8988T (cell line): ENCODE results near the gene ALG9.
"Not testable (repeated sequence)": the region's sequence is repeated elsewhere in the genome, so short reads cannot be mapped to it uniquely, and the experiment has no call there.

Experiments
- DNase-seq: peaks from one replicate; pipeline ENCODE4 v3.0.0; 2011

Gene ALG9, protein sequence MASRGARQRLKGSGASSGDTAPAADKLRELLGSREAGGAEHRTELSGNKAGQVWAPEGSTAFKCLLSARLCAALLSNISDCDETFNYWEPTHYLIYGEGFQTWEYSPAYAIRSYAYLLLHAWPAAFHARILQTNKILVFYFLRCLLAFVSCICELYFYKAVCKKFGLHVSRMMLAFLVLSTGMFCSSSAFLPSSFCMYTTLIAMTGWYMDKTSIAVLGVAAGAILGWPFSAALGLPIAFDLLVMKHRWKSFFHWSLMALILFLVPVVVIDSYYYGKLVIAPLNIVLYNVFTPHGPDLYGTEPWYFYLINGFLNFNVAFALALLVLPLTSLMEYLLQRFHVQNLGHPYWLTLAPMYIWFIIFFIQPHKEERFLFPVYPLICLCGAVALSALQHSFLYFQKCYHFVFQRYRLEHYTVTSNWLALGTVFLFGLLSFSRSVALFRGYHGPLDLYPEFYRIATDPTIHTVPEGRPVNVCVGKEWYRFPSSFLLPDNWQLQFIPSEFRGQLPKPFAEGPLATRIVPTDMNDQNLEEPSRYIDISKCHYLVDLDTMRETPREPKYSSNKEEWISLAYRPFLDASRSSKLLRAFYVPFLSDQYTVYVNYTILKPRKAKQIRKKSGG

DNA sequence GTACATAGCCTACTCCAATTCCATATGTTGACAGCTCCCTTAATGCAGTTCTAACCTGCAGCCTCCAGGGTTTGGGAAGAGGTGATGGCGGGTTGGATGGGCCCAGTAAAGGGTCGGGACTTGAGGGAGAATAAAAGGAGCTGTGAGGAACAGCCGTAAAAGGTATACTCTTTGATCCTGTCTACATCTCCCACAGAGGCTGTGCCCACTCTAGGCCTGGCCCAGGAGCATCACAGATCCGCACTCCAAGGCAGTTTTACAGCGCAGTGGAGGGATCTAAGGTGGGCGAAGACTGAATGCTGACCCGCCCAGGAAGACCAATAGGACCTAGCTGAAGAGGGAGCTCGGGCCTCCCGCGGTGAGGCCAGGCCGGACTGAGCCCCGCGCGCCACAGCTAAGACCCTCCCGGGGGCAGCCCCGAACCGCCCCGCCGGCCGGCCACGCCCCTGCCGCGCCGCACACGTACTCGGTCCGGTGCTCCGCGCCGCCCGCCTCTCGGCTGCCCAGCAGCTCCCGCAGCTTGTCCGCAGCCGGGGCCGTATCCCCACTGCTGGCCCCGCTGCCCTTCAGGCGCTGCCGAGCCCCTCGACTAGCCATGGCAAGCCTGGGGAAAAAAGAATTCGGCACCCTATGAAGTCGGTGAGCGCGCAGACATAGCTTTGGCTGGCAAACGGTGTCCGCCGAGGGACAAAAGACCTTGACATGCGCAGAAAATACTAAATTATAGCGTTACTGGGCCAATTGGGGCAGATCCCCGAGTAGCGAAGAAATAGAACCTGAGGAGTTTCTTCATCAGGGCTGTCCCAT, at the start of gene ALG9:
TSS of gene ALG9 (minus strand) at position 696 of the 807 bp plus-strand sequence. CDS start at position 597, 99 bp downstream.
- DNase-seq, result peak; percentile 69

DNA sequence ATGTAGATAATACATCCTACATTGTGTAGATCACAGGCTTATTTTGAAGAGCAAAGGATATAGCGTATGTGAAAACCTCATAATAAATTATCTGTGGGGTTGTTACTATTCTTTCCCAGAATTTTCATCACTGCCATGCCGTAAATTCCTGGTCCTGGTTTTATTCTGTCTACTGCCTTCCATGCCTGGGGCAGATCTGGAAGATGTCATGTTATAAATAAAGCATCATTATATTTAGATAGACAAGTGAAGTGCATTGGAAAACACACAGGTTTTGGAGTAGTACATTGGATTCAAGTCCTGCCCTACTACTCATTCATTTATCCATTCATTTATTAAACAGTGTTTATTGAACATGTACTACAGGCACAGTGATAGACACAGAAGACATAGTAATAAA, 49.5 kb upstream of the ALG9 start:
- no peak for DNase-seq

DNA sequence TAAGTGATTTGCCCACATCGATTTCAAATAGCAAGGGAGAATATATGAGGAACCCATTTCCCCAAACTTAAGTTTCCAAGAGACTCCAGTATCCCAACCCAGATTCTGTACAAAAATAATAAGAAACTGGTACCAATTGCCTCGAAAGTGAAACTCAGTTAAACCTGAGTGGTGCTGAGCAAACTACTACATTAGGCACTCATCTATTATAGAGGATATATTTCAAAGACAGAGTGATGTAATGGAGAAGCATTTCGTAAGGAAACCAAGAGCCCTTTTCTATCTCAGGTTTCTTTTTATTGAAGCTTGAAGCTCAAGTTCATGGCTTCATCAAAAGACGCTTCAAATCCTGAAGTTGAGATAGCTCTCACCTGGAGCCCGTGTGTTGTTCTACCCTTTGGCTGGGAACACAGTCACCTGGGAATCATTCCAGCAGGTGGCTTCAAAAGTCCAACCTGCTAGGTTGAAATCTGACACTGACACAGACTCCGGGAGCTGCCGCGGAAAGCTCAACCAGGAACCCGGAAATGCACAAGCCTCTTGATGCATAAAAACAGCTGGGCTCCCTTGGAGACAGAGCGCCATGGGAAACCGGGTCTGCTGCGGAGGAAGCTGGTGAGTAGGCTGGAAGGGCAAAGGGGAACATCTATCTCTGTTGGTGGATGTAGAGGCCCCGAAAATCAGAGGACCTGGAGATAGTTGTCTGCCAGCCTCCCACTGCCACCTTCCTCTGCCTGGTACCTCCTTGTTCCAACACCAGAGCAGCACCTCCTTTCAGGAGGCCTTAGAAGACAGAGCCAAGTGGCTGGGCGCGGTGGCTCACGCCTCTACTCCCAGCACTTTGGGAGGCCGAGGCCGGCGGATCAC, 47.2 kb upstream of the ALG9 start, which contains the start of gene C11orf52:
TSS of gene C11orf52 (plus strand) at position 524 of the 867 bp plus-strand sequence. CDS start at position 584, 60 bp downstream.
- DNase-seq, result no peak

DNA sequence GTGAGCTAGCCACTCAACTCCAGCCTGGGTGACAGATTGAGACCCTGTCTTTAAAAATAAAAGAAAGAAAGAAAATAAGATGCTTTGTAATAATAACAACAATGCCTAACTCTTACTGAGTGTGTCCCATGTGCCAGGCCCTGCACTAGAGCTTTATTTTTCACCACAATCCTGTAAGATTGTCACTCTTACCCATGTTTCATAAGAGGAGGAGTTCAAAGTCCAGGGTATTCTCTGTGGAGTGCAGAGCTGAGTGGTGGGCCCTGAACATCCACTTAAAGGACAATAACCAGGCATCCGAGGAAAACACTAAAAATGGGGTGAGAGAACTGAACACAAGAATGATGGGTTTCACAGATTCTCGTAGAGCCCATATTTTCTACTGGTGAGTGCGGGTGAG, 46.4 kb upstream of the ALG9 start:
- DNase-seq, result no peak

DNA sequence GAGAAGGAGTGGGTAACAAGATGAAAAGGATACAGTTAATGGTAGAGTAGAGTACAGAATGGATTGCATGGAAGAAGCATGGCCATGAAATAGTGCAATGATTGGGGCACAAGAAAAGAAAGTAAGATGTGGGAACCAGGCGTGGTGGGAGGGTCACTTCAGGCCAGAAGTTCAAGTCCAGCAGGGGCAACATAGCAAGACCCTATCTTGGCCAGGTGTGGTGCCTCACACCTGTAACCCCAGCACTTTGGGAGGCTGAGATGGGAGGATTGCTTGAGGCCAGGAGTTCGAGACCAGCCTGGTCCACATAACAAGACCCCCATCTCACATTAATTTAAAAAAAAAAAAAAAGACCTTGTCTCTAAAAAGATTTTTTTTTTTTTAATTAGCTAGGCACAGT, 45.9 kb upstream of the ALG9 start:
- no peak for DNase-seq

DNA sequence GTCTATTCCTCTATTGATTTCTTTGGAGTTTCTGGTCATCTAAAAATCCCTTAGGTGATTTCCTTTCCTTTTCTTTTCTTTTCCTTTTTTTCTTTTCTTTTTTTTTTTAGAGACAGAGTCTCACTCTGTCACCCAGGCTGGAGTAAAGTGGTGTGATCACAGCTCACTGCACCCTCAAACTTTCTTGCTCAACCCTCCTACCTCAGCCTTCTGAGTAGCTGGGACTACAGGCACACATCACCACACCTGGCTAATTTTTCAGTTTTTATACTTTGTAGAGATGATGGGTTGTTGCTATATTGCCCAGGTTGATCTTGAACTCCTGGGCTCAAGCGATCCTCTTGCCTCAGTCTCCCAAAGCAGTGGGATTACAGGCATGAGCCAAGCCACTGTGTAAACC, 45.4 kb upstream of the ALG9 start:
- DNase-seq, result no peak

DNA sequence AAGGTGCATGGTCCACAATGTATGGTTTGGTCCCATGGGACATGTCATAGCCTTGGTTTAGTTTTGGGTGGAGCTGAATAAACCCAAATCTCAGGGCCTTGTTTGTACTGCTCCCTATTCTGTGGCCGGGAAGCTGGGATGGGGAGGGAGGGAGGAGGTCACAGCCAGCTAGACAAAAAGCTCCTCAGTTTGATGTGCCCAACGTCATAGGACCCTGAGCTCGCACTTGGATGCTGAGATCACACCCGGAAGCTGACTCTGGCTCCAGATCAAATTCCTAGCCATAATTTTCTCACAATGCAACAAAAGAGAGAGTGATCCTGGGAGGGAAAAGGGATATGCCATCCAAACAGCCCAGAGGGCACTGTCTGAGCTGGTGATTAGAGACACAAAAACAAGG, 42.6 kb upstream of the ALG9 start:
- no peak for DNase-seq

DNA sequence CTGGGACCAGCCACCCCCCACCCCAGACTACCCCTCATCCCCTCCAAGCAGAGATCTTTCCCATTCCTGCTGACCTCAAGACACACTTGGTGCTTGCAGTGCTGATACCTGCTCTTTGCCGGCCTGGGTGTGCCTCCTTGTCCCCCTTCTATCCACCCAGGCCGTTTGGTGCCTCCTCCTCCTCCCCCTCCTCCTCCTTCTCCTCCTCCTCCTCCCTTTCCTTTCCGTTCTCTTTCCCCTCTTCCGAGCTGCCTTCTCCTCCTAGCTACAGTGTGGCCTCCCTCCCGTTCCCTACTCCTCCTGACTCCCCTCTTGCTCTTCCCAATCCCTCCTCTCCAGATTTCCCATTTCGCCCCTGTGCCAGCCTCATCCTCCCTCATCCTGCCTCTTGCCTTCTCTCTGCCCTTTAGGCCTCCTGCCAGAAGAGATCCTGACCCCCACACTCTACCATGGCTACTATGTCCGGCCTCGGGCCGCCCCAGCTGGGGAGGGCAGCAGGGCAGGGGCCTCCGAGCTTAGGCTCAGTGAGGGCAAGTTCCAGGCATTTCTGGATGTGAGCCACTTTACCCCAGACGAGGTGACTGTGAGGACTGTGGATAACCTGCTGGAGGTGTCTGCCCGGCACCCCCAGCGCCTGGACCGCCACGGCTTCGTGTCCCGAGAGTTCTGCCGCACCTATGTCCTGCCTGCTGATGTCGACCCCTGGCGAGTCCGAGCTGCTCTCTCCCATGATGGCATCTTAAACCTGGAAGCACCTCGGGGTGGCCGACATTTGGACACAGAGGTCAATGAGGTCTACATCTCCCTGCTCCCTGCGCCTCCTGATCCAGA, 41.9 kb upstream of the ALG9 start:
- DNase-seq, result no peak

DNA sequence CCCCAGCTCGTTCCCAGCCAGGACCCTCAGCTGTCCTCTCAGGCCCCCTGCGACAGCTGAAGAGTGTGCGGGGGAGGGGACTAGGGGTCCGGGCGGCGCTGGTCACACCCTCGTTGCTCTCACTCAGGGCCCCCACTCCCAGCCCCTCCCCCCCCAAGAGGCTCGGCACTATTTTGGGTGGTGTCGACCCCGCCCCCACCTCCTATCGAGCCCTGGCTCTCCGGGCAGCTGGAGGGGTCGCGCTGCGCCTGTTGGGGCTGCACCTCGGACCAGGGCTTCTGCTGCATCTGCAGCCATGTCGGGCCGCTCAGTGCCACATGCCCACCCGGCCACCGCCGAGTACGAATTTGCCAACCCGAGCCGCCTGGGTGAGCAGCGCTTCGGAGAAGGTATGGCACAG, 41.2 kb upstream of the ALG9 start, which contains the start of gene HSPB2:
TSS of gene HSPB2 (plus strand) at position 200 of the 400 bp plus-strand sequence. CDS start at position 296, 96 bp downstream.
- no peak for DNase-seq

DNA sequence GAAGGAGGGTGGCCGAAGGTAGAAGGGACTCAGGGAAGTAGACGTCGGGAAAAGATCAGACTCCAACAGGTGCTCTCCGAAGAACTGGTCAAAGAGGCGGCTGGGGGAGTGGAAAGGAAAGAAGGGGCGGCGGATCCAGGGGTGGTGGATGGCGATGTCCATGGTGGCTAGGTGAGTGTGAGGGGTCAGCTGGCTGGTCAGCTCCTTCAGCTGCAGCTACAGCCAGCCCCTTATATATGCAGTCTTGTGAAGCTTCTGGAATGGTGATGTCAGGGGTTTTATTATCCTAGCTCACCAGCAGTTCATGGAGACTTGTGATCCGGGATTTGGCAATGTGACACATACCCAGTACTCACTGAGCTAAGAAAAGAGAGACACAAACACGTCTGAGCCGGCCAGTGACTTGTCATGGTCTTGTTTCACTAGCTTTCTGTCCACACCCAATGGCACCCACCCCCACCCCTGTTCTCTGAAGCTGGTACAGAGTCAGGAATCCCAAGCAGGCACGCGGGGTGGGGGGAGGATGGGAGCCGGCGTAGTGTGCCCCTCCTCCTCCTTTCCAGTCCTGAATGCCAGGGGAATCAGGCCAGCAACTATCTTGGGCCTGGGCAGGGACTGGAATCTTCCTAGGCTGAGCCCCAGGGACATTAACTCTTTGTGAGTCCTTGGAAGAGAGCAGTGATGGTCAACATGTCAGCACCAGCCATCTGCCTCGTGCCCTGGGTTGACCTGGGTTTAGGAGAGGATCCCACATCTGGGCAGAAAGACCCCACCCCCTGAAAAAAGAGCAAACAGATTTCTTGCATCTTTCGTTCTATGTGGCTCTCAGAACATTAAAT, 40.4 kb upstream of the ALG9 start, which contains the start of gene CRYAB:
TSS of gene CRYAB (minus strand) at position 208 of the 839 bp plus-strand sequence. CDS start at position 162, 46 bp downstream.
- DNase-seq, result no peak

DNA sequence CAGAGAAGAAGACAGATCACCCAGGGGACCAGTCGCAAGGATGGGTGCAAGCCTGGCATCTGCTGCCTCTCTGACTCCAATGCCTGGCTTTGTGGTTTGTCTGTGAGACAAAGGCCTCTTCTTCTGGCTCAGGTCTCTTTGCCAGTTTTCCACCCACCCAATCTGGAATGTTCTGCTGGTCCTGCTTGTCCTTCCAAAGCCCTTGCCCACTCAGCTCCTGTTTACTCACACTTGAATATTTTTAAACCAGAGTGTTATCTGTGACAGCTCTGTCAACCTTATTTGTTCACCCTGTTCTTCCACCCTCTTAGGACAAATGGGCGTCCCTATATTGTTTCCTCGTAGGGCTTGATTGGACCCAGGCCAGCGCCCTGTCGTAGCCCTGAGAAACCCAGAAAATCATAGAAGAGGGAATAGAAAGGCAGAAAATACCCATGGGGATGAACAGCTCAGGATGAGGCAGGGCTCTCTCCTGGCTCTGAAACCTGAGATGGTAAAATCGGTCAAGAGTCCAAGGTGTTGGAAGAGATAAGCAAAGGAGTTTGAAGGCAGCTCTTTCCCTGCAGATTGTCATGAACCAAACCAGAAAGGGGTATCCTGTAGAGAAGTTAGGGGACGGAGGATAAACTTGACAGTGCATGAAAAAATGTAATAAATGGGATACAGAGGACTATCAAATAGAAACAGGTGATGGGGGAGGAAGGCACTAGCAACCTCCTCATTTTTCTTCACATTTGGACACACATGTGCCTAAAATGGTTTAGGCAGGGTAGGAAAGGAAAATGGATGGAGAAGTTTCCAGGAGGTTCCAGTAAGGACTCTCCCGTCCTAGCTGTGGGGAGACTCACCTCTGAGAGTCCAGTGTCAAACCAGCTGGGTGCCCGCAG, 39.5 kb upstream of the ALG9 start:
- no peak for DNase-seq

DNA sequence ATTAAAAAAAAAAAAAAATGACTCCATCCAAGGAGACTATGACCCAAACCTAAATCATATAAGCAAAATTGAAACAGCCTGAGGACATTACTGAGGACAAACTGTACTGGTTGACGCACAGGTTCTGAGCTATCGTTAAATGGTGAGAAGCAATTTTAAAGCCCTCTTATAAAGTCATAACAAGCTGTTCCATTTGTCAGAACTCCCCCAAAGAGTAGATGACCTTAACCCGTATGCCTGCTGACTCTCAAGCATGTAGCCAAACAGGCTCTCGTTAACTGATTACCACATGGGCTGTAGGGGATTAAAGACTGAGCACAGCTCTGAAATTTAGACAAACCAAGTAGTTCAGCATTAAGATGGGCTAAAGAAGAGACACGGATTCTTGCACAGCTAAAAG, 38.0 kb upstream of the ALG9 start:
- DNase-seq, result no peak

DNA sequence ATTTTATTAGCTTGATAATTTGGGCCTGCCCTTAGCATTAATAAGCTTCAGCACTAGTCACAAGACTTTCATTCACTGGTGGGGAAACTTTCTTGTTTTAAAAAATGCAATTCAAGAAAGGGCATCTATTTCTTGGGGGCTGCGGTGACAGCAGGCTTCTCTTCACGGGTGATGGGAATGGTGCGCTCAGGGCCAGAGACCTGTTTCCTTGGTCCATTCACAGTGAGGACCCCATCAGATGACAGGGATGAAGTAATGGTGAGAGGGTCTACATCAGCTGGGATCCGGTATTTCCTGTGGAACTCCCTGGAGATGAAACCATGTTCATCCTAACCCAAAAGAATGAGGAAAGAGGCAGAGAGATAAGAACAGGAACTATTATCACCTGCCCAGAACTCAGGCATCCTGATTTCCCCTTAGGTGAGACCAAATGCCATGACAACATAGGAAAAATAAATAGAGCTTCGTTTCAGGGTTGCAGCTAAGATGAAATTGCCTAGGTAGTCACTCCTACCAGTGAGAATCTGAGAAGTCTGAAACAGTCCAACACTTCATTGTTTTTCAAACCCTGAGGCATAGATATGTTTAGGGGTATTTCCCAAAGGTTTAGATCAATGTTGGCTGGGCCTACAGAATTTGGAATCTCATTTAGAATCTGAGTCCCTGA, 37.4 kb upstream of the ALG9 start:
- no peak for DNase-seq

DNA sequence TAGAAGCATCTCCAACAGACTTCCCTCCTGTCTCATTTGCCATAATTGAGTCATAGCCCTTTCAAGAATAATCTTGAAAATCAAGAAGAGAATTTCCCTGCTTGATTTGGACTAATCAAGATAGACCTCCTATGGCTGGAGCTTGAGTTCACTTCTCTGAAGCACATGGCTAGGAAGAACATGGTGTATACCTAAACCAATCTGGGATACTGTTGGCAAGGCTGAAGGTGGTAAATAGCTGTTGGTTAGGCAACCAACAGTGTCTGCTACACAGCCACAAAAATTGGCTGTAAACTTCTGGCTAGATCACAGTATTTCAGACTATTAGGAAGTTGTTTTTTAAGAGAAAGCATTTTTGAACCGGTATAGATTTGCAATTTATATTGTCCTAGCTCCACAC, 35.3 kb upstream of the ALG9 start:
- DNase-seq, result no peak

DNA sequence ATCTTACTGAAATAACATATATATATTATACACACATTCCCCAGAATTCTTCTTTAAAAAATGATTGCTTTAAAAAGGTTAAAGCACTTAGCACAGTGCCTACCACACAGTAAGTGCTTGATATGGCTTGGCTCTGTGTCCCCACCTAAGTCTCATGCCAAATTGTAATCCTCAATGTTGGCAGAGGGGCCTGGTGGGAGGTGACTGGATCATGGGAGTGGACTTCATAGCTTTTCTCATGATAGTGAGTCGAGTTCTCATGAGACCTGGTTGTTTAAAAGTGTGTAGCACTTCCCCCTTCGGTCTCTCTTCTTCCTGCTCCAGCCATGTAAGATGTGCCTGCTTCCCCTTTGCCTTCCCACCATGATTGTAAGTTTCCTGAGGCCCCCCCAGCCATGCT, 34.0 kb upstream of the ALG9 start:
- no peak for DNase-seq

DNA sequence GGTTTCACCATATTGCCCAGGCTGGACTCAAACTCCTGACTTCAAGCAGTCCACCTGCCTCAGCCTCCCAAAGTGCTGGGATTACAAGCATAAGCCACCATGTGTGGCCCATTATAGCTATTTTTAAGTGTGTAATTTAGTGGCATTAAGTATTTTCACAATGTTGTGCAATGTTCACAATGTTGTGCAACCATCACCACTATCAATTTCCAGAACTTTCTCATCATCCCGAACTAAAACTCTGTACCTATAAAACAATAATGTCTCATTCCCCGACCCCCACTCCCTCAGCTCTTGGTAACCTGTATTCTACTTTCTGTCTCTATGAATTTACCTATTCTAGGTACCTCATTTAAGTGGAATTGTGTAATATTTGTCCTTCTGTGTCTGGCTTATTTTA, 15.5 kb upstream of the ALG9 start:
- no peak for DNase-seq

DNA sequence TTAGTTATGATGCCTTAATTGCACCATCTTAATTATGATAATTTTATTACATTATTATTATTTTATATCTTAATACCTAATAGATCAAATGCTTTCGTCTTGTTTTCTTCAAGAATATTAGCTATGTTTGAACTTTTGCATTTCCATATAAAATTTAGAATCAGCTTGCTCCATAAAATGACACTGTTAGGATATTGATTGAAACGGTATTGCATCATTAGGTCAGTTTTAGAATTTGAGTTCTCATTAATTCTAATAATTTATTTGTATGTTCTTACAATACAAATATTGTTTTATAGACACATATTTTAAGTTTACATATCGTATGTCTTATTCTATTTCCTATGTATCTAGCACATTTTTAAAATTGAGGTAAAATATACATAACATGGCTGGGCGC, 14.7 kb upstream of the ALG9 start:
- no peak for DNase-seq

DNA sequence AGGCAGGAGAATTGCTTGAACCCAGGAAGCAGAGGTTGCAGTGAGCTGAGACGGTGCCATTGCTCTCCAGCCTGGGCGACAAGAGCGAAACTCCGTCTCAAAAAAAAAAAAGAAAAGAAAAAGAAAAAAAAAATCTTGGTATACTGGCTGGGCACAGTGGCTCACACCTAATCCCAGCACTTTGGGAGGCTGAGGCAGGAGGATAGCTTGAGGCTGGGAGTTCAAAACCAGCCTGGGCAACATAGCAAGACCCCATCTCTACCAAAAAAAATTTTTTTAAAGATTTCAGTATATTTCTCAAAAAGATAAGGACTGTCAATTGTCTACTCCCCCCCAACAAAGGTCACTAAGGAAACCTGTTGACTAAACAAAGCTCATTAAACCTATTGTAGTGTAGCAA, 13.7 kb upstream of the ALG9 start:
- not testable (repeated sequence) for DNase-seq

DNA sequence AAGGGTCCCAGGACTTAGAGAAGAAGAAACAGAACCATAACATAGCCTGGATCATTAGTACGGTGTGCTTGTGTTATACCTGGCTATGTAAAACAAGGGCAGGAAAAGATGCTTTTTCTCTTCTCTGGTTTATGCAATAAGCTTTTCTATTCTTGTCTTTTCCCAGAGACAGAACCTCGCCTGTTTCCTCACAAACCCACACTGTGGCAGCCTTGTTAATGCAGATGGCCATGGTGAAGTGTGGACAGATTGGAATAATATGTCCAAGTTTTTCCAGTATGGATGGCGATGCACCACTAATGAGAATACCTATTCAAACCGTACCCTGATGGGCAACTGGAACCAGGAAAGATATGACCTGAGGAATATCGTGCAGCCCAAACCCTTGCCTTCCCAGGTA, 10.8 kb upstream of the ALG9 start:
- DNase-seq, result no peak
